ENCODE results near the gene C17orf75.

Gene C17orf75

DNA sequence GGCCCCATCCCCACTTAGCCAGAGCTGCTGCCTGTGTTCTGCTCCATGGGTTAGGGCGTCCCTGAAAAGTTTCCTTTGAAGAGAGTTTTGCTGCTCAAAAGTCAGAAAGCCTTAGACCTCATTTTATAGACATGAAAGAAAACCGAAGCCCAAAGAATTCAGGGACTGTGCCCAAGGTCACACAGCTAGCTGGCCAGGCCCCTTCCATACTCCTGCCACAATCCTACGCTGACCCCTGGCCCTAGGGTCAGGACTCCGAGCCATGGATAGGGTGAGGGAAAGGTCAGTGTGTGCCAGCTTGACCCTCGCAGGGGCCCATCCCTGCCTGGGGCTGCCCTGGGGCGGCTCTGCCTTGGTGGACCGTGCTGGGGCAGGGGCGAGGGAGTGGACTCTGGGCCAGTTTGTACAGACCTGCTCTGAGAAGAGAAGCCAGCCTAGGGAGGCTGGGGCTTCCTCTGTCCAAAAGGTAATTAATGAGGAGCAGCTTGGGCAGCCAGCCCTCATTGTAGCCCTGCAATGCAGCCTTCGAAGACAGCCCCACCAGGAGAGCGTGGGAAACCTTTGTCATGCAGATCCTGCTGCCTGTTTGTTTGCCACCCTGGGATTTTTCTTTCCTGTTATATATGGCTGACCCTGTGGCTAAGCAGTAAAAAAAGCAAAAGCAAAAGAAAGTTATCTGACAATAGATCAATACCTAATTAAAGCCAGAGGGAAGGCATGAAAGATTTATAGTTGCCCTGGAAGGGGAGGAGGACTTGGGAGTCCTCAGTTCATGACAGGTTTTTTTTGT is 38.9 kb downstream of the C17orf75 start:
- DNase-seq, result no peak

DNA sequence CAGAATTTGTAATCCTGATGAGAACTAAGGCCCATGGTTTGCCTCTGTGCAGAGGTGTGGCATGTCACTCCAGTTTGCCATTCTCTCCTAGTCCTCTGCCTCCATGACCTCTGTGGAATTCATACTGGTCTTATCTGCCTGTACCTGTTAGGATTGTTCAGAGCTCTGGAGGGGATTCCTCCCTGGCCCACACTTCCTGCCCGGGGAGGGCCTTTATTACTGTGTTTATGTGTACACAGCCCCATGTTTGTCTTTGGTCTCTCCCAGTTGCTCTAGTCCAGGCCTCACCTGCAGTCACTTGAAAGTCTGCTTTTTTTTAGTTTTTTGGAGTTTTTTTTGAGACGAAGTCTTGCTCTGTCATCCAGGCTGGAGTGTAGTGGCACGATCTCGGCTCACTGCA is 39.9 kb downstream of the C17orf75 start:
- no peak for DNase-seq

DNA sequence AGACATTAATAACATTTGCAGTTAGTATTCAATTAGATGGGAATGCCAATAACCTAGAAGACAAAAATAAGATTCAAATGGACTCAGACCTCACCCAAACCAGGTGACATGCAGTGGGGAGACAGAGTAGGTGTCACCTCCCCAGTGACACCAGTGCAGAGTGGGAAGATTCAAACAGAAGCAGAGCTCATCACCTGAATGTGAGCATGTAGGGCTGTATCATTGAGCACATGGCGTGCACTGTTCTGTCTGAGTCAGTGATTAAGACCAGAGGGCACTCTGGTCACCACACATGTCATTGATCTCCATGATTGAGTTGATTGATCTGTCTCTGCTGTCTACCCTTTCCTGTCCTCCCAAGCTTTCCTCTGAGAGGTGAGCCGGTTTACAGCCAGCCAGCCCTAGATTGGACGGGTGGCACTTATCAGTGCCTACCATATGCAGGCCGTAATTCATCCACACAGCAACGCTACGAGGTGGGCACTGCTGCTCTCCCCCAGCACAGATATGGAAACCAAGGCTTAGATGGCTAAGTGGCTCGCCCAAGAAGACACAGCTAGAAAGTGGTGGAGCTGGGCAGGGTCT is 42.3 kb downstream of the C17orf75 start:
- DNase-seq, result no peak

DNA sequence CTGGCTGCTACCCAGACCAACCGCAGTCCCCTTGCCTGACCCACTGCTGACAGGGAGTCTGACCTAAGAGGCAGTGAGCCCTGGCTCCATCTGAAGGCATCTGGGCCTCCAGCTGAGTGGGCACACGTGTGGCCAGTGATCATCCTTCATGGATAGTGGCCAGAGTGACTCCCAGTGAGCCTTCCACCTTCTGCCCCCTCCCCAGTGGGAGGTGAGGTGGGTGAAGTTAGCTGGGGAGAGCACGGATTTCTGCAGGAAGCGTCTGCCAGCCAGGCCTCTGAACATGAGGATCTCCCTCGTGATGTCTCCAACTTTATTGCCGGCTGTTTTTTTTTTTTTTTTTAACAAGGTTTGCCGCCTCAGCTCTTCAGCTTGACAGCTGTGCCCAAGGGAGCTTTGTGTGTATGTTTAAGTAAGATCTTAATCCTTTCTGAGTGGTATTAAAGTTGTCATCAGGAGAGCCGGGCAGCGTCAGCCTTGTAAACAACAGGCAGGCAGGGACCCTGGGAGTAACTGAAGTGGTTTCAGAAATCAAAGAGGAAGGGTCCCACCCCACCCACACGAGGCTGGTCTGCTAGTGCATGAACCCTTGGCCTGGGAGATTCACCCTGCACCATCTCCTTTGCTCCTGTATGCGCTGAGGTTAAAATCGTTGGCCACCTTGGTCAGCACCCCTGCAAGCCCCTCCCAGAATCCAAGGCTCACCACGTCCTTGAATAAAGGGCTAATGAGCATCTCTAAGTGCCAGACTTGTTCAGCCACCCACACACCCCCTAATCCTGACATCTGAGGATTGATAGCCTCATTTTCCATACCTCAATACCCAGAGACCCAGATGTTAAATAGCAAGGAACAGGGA is 43.0 kb downstream of the C17orf75 start:
- peak; percentile 76 for DNase-seq

DNA sequence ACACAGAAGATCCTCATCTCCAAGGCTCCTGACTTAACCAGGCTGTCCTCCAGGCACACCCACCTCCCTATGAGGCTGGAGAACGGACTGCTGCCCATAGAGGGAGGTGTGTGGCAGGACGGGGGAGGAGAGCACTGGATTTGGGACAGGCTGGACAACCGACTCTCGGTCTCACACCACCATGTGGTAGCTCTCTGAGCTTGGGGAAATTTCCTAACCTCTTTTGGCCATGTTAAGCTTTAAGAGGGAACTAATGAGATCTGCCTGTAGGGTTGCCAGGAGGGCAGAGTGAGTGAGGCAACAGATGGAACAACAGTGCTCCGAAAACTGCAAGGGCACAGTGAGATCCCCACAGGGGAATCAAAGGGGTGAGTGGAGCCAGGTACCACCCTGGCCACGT is 43.7 kb downstream of the C17orf75 start:
- peak; percentile 36 for DNase-seq

DNA sequence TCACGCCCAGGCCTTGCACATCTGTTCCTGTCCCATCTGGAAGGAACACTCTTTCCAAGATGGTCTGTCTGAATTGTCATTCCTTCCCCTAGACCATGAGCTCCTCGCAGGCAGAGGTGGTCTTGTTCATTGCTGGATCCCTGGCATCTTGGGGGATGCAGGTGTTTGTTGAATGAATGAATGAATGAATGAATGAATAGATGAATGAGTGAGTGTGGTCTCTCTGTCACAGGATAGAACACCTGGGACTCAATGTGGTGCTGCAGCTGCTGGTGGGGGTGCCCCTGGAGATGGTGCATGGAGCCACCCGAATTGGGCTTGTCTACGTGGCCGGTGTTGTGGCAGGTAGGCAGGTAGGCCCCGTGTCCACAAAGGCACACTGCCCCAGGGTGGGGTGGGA is 44.1 kb downstream of the C17orf75 start:
- no peak for DNase-seq

DNA sequence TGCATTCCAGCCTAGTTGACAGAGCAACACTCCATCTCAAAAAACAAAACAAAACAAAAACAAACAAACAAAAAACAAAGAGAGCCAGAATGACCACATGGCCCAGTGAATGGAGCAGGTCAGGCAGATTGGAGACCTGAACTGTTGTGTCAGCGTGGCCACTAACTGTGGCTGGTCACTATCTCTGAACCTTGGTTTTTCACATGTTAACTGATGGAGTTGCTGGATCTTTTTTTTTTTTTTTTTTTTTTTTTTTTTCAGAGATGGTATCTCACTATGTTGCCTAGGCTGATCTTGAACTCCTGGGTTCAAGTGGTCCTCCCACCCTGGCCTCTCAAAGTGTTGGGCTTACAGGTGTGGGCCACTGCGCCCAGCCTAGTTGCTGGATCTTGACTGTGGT is 44.5 kb downstream of the C17orf75 start:
- no peak for DNase-seq

DNA sequence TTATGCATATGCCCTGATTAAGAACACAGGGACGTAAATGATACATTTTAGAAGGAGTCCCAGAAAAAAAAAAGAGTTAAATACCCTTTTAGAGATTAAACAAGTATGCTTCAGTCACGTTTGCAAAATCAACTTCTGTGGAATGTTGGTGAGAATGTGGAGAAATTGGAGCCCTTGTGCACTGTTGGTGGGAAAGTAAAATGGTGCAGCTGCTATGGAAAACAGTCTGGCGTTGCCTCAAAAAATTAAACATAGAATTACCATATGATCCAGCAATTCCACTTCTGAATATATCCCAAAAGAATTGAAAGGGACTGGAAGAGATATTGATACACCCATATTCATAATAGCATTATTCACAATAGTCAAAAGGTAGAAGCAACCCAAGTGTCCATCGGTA is 49.9 kb downstream of the C17orf75 start:
- DNase-seq, result no peak

DNA sequence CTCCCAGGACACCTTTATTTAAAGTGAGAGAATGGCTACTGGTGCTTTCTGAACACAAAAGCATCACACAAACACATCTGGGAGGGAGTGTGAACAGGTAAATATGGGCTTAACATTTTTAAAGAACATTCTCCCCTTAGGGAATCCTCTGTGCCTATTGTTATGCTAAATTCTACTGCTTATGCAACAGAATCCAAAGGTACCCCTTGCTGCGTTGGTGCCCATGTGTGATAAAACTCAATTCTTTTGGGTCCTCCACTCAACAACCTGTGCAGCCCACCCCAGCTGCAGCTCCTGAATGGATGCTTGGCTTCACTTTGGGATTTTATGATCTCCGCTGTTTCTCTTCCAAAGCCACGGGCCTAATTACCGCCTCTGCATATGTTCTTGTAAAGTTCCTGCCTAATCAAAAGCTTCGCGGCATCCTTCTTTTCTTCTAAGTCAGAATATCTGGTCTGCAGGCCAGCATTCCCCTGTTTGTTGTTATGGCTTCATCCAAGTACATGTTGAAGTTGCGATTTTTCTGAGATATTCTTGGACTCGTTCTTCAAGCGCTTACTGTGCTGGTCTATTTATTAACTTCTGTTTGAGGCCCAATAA is 52.4 kb downstream of the C17orf75 start:
- no peak for DNase-seq

DNA sequence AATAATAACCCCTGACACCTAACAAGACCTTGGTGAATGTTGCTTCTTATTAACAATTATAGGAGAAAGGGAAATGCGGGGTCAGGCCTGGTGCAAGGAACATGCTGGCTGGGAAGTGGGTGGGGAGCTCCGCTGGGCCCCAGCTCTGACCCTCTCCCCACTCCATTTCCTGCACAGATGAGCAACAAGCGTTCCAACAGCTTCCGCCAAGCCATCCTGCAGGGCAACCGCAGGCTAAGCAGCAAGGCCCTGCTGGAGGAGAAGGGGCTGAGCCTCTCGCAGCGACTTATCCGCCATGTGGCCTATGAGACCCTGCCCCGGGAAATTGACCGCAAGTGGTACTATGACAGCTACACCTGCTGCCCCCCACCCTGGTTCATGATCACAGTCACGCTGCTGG is 53.4 kb downstream of the C17orf75 start:
- DNase-seq, result no peak

DNA sequence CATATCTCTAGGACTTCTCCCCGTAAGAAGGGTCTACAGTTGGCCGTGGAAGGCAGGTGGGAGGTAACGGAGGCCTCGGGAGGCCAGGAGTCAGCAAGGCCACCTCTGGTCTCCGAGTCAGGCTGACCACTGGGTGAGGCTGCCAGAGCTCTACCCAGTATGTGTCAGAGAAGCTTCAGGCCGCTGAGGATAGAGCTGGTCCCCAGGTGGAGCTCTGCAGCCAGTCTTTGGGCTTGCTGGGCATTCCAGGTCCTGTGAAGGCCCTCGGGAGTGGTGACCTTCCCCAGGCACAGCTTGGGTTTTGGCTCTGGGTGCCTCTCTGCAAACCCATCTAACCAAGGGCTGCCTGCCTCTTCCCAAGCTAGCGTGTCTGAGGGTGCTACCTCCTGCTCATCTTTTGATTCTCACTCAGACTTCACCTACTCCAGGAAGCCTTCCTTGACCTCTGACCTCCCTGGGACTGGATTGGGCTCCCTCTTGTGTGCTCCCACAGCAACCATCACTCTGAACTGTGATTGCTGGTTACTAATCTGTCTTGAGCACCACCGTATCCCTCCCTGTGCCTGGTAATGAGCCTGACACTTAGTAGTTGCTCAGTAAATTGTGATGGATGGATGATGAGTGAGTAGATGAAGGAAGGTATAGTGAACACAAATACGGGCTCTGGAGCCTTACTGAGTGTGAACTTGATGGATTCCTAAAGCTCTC is 54.0 kb downstream of the C17orf75 start:
- no peak for DNase-seq

DNA sequence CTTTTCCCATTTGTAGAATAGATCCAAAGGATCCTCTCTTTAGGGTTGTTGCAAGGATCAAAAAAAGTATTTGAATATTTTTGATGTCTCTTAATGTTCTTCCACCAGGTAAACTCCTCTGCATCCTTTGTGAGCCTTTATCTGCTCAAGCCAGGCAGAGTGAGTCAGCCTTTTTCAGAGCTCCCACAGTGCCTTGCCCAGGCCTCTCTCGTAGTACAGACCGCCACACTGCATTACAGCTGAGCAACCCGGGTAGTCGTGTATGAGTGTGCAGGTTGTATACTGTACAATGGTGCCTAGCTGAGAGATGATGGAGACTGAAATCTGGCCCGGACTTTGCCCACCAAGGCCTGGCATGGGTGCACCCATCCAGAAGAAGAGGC is 55.5 kb downstream of the C17orf75 start:
- no peak for DNase-seq

DNA sequence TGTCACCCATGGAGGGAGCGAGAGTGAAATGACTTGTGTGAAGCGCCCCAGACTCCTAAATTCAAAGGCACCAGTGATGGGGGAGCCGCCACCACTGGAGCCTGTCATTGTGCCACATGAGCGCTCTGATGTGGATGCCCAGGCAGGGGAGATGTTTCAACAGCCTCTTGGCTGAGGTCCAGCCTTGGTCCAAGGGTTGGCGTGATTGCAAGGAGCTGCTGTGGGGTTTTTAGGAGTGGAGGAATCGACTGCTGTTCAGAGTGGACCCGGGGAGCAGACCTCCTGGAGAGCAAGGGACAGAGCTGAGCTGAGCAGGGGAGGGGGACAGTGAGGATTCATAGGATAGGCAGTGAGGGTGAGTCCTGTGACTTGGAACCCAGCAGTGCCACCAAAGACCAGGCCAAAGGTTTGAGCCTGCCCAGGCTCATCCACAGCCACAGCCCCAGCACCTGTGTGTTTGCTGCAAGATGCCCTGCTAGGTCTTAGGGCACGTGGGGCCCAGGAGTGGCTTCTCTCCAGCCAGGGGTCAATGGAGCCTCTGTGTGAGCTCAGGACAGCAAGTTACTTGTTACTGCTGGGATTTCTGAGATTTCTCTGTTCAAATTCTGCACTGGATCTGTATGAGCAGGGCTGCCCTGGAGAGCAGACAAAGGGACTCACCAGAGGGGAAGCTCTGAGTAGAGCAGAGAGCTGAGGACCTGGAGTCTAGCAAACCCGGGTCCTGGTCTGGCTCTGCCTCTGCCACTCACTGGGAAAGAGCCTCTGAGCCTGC is 56.0 kb downstream of the C17orf75 start:
- peak; percentile 11 for DNase-seq

DNA sequence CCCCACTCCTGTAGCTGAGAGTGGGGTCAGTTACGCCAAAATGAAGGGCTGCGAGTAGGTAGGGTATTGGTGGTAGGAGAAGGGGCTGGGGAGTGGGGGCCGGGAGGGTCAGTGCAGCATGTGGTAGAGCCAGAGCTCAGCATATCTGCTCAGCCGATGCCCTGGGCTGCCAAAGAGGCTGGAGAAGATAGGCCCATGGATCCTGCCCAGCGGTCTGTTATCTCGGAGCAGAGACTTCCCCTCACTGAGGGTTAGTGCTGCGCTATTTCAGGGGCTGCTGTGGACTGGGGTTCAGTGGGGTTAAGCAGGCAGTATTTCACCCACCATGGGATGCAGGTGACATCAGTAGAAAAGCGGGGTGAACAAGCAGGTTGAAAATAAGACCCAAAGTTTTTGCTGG is 56.7 kb downstream of the C17orf75 start:
- DNase-seq, result no peak

DNA sequence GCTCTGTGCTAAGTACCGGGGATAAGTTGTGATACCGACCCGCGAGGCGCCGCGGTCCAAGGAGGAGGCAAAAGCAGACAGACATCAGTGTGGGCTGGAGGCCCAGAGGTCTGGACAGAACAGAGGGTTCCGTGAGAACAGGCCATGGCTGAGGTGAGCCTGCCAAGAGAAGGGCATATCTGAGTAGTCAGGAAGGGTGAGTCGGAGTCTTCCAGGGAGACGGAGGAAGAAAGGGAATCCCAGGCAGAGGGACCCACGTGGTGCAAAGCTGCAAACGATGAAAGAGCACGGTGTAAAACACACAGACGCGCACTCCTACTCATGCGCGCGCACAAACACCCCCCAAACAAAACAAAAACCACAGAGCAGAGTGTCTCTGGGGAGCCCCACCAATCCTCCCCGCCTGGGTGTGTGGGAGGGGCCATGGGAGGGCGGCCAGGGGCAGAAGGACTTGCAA is 58.2 kb downstream of the C17orf75 start:
- DNase-seq, result no peak

DNA sequence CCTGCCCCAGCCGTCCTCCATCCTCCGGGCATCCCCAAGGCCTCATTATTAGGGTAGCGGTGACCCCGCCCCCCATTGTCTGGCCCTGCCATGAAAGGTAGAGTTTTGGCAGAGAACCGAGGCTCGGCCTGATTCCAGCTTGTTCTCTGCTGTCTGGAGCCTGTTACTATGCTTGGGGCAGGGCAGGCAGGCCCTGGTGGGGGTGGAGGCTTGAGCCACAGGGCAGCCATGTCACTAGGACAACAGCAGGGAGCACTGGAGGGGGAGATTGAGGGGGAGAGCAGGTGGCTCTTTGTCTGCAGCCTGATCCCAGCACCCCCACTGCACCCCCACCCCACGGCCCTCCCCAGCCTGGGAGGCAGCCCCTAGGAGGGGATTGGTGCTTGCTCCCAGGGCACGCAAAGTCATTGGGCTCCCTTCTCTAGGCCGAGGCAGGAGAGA is 60.9 kb downstream of the C17orf75 start:
- DNase-seq, result peak; percentile 49

DNA sequence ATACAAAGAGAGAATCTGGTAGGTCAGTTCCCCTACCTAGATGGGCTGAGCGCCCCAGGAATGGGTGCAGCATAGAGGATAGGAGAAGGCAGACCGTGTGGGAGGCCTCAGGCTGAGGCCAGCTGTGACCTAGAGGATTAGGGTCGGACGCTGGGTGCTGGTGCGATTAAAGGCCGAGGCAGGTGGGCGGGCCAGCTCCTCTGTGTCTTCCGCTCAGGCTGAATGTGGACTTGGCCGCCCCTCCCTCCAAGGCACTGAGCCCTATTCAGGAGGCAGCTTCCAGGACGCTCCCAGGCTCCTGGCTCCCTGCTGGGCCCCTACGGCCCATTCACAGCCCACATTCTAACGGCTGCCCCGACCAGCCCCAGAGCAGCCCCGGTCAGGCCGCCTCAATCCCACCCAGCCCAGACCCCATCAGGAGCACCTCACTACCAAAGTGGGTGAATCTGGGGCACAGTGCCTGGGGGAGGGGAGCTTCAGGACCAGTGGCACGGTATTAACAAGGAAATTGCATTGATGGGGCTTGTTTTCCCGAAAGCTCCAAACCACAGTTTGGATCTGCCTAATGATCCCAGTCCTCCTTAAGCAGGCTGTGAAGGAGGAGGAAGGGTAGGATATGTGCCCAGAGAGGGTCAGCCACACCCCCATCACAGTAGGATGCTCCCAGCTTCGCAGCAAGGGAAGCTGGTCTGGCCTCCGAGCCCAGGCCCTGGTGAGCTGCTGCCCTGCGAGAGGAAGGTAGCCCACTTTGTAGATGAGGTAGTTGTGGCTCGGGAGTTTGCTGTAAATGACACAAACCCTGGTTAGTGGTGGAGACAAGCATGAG is 61.9 kb downstream of the C17orf75 start:
- DNase-seq, result no peak

DNA sequence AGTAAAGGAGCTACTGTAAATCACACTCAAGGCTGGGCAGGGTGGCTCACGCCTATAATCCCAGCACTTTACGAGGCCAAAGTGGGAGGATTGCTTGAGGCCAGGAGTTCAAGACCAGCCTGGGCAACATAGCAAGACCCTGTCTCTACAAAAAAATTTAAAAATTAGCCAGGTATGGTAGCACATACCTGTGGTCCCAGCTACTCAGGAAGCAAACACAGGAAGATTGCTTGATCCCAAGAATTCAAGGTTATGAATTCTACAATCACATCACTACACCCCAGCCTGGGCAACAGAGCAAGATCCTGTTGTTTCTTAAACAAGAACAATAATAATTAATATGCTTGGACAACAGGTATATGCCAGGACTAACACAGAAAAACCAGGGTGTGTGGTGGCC is 63.2 kb downstream of the C17orf75 start:
- no peak for DNase-seq

Measured in DMS79 treated with DMSO at 0.1 percent for 48 hours (cell line).